SK-N-SH (cell line): ENCODE data around the gene RELCH. TPM values are rescaled to one million over a fixed set of nuclear protein-coding genes. Genes with fewer than 3 reads are reported as not detected.

Experiments used
- CTCF ChIA-PET: fragments of 300-600, 350-600 bp; formaldehyde crosslinking; extraction: SDS; loops from one replicate; lab custom pipeline; 2021; lab: Yijun Ruan, JAX
- POLR2A ChIA-PET: fragments of 350-600 bp; sonication (Branson Sonifier 250); formaldehyde crosslinking; extraction: SDS; loops from one replicate; lab custom pipeline; 2020; ENCODE audit warnings: antibody characterized with exemption, inconsistent platforms; lab: Yijun Ruan, JAX
- DNase-seq: peaks from one replicate; pipeline ENCODE4 v3.0.0; 2012
- H2AFZ ChIP-seq: fragments of 200-600 bp; sonication (generic); 2 replicates; pipeline ENCODE4 v1.8.1; 2016; ENCODE audit warnings: antibody characterized with exemption, mild to moderate bottlenecking, low read depth
- H3F3A ChIP-seq: fragments of 200-600 bp; sonication (generic); replicated peaks from 2 replicates; pipeline ENCODE3; 2016; ENCODE audit warnings: antibody characterized with exemption, mild to moderate bottlenecking; ENCODE audit not compliant: insufficient read depth
- H3K27ac ChIP-seq, 2 experiments: fragments of 200-500 bp in 1 of 2; fragments of 200-600 bp in 1 of 2; sonication (Bioruptor generic) in 1 of 2; sonication (generic), shearing (Covaris generic) in 1 of 2; 2 replicates each; pipeline versions ENCODE4 v1.5.1 to v1.6.1; 2014 to 2016; ENCODE audit warnings: low read depth in 2 of 2, inconsistent platforms in 1 of 2, low read length in 1 of 2, mild to moderate bottlenecking in 1 of 2, mixed read lengths in 1 of 2
- H3K27me3 ChIP-seq: fragments of 200-600 bp; sonication (generic), shearing (Covaris generic); 2 replicates; pipeline ENCODE4 v1.6.1; 2016; ENCODE audit warnings: mixed run types; ENCODE audit not compliant: insufficient read depth
- H3K36me3 ChIP-seq, 2 experiments: fragments of 200-500 bp in 1 of 2; fragments of 200-600 bp in 1 of 2; sonication (Bioruptor generic) in 1 of 2; sonication (generic) in 1 of 2; replicated peaks in 1 of 2; 2 replicates each; pipeline versions ENCODE3 to v1.5.1; 2014 to 2016; ENCODE audit warnings: low read length in 1 of 2, mild to moderate bottlenecking in 1 of 2; ENCODE audit not compliant: insufficient read depth in 2 of 2, control insufficient read depth in 1 of 2
- H3K4me1 ChIP-seq, 2 experiments: fragments of 200-500 bp in 1 of 2; fragments of 200-600 bp in 1 of 2; sonication (Bioruptor generic) in 1 of 2; sonication (generic), shearing (Covaris generic) in 1 of 2; 2 replicates each; pipeline versions ENCODE4 v1.5.1 to v1.6.1; 2014 to 2016; ENCODE audit warnings: low read depth in 1 of 2, low read length in 1 of 2, mixed run types in 1 of 2; ENCODE audit not compliant: insufficient read depth in 2 of 2, control insufficient read depth in 1 of 2
- H3K4me2 ChIP-seq: fragments of 200-600 bp; sonication (generic), shearing (Covaris generic); 2 replicates; pipeline ENCODE4 v1.6.1; 2017; ENCODE audit warnings: mixed run types
- H3K4me3 ChIP-seq, 2 experiments: fragments of 200-500 bp in 1 of 2; fragments of 200-600 bp in 1 of 2; sonication (Bioruptor generic) in 1 of 2; sonication (generic), shearing (Covaris generic) in 1 of 2; 2 replicates each; pipeline versions ENCODE4 v1.5.1 to v1.8.1; 2014 to 2016; ENCODE audit warnings: low read depth in 2 of 2, inconsistent platforms in 1 of 2, low read length in 1 of 2, mild to moderate bottlenecking in 1 of 2, mixed read lengths in 1 of 2, moderate library complexity in 1 of 2
- H3K79me2 ChIP-seq: fragments of 200-600 bp; sonication (generic); 2 replicates; pipeline ENCODE4 v1.8.1; 2017; ENCODE audit warnings: mild to moderate bottlenecking; ENCODE audit not compliant: insufficient read depth
- H3K9ac ChIP-seq: fragments of 200-600 bp; sonication (generic); 2 replicates; pipeline ENCODE4 v1.6.1; 2017; ENCODE audit warnings: mixed run types
- H3K9me2 ChIP-seq: fragments of 200-600 bp; sonication (generic); 2 replicates; pipeline ENCODE4 v1.6.1; 2017; ENCODE audit warnings: mixed run types
- H3K9me3 ChIP-seq: fragments of 200-600 bp; sonication (generic); 2 replicates; pipeline ENCODE4 v1.6.1; 2017; ENCODE audit warnings: mixed run types, mild to moderate bottlenecking, moderate library complexity
- H4K20me1 ChIP-seq: fragments of 200-600 bp; sonication (generic); 2 replicates; pipeline ENCODE4 v1.6.1; 2017; ENCODE audit warnings: mild to moderate bottlenecking, mixed run types; ENCODE audit not compliant: insufficient read depth
- CTCF ChIP-seq: fragments of 200-600 bp; sonication (generic); IDR thresholded peaks from 2 replicates; pipeline ENCODE4 v1.6.1; 2017; ENCODE audit warnings: antibody characterized with exemption, mild to moderate bottlenecking, moderate library complexity
- ELF1 ChIP-seq: IDR thresholded peaks from 2 replicates; pipeline ENCODE4 v1.4.0; 2012
- EP300 ChIP-seq, 2 experiments: IDR thresholded peaks; 2 replicates each; pipeline versions ENCODE4 v1.4.0 to v1.6.1; 2012; ENCODE audit warnings: borderline replicate concordance in 1 of 2, low read depth in 1 of 2, low read length in 1 of 2
- FOXM1 ChIP-seq: IDR thresholded peaks from 2 replicates; pipeline ENCODE4 v1.4.0; 2012; ENCODE audit warnings: low read depth, mild to moderate bottlenecking
- GABPA ChIP-seq: IDR thresholded peaks from 2 replicates; pipeline ENCODE4 v1.4.0; 2012; ENCODE audit warnings: low read depth, mild to moderate bottlenecking
- GATA2 ChIP-seq: sonication (generic); formaldehyde crosslinking; IDR thresholded peaks from 2 replicates; pipeline ENCODE4 v1.5.0; 2020; ENCODE audit warnings: mild to moderate bottlenecking, missing genetic modification reagents
- MXI1 ChIP-seq: IDR thresholded peaks from 2 replicates; pipeline ENCODE4 v1.6.1; 2012; ENCODE audit warnings: mild to moderate bottlenecking, low read depth, low read length, improper control_type of control experiment
- NFIC ChIP-seq: IDR thresholded peaks from 2 replicates; pipeline ENCODE4 v1.4.0; 2012; ENCODE audit warnings: borderline replicate concordance
- PBX3 ChIP-seq: IDR thresholded peaks from 2 replicates; pipeline ENCODE4; 2012
- POLR2AphosphoS5 ChIP-seq: IDR thresholded peaks from 2 replicates; pipeline ENCODE4 v1.6.1; 2012; ENCODE audit warnings: low read depth, low read length
- RCOR1 ChIP-seq: fragments of 150-350 bp; IDR thresholded peaks from 2 replicates; pipeline ENCODE4 v1.6.1; 2017; ENCODE audit warnings: antibody characterized with exemption, low read length
- REST ChIP-seq: IDR thresholded peaks from 2 replicates; pipeline ENCODE4 v1.6.1; 2012; ENCODE audit warnings: mild to moderate bottlenecking, low read depth, low read length, moderate library complexity
- RFX5 ChIP-seq: IDR thresholded peaks from 2 replicates; pipeline ENCODE4 v1.6.1; 2012; ENCODE audit warnings: mild to moderate bottlenecking, improper control_type of control experiment, low read length
- RXRA ChIP-seq: IDR thresholded peaks from 2 replicates; pipeline ENCODE4 v1.4.0; 2012; ENCODE audit warnings: low read depth, mild to moderate bottlenecking, borderline replicate concordance
- SIN3A ChIP-seq: IDR thresholded peaks from 2 replicates; pipeline ENCODE4 v1.6.1; 2012; ENCODE audit warnings: low read depth, mild to moderate bottlenecking, low read length, moderate library complexity, borderline replicate concordance
- TCF12 ChIP-seq: IDR thresholded peaks from 2 replicates; pipeline ENCODE4 v1.4.0; 2012
- USF1 ChIP-seq: IDR thresholded peaks from 2 replicates; pipeline ENCODE4 v1.4.0; 2012; ENCODE audit warnings: low read depth, borderline replicate concordance
- WGBS: methylation state at CpG from one replicate; pipeline ENCODE4 v1.1.6; 2017; ENCODE audit warnings: low lambda C conversion rate; 5-methylcytosine and 5-hydroxymethylcytosine counted together
- polyA plus RNA-seq, 3 experiments: library from polyadenylated mRNA; depleted of rRNA; stranded (reverse); fragments of >200 nt; gene quantifications; 2 replicates each; pipeline ENCODE4 v1.2.3, GENCODE V29; 2012

Gene RELCH
- polyA plus RNA-seq, 1 of the 3 experiments (the other 2 are of a cell fraction) = 7.4 TPM

- Histone ChIP-seq H3K4me3 (no peak overlapping the region), H3K27ac (no peak overlapping the region), H2AFZ (no peak overlapping the region), H3K36me3 (peaks cover 30 to 49% of the 10 kb centered on the region in 2 experiments), H3K4me1 (no peaks in the 10 kb centered on the region), H3K9ac (no peak overlapping the region), H3K27me3 (no peaks in the 10 kb centered on the region), H3K79me2 (no peaks in the 10 kb centered on the region), H3K9me3 (no peaks in the 10 kb centered on the region), H4K20me1 (no peaks in the 10 kb centered on the region), H3F3A (no peaks in the 10 kb centered on the region), H3K9me2 (no peaks in the 10 kb centered on the region), H3K4me2 (no peak overlapping the region)
- CTCF ChIA-PET = no interaction called here
- POLR2A ChIA-PET = no interaction called here
- 98% methylated on average over 3 of the region's 3 CpGs for WGBS
- TF ChIP-seq FOXM1 (no peak), MXI1 (no peak), NFIC (no peak), CTCF (no peak), ELF1 (no peak), USF1 (no peak), POLR2AphosphoS5 (no peak), GABPA (no peak), SIN3A (no peak), RFX5 (no peak), RCOR1 (no peak), EP300 (IDR thresholded peaks at IDR 0.05; ENCODE audit: borderline replicate concordance in 1 of 2, low read depth in 1 of 2, low read length in 1 of 2) (no peak), RXRA (no peak), PBX3 (no peak), TCF12 (no peak), REST (no peak), GATA2 (no peak)
- DNase-seq = no peak
Observed at GRCh38 chr18:62300359-62300963, 113.4 kb downstream of the RELCH start.
